Islet of Langerhans (tissue), 1 donor: ENCODE measurements around the gene ARID4B.
A peak's percentile ranks its signal among the peaks of the same experiment; 100 is the strongest.
"Not testable (repeated sequence)": the region's sequence is repeated elsewhere in the genome, so short reads cannot be mapped to it uniquely, and the experiment has no call there.

Source experiments
- FAIRE-seq: peaks from one replicate; lab custom pipeline; 2011; peaks lifted over from hg19 to GRCh38; lab: Jason Lieb, UNC

The ARID4B gene

DNA sequence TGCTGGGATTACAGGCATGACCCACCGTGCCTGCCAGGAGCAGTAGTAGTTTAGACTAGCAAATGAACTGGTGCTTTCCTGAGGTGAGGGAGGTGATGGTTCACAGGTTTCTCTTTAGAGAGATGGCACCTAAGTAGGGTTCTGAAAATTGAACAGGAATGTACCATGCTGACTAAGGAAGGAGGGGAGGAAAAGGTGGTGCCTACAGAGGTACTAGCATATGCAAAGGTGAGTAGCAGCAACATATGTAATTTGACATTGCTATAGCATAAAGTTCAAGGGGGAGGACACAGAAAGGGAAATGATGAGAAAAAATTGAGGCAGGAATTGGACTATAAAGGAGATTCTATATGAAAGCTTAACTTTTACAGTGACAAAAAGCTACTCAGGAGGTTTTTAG lies 101.0 kb downstream of the ARID4B start:
- no peak for FAIRE-seq

- FAIRE-seq, result no peak
Measured at GRCh38 chr1:235225299-235225698, 102.7 kb downstream of the ARID4B start.

GRCh38 chr1:235221653-235222375 lies 106.2 kb downstream of the ARID4B start:
- peak; percentile 92 for FAIRE-seq

GRCh38 chr1:235215453-235215852 lies 112.5 kb downstream of the ARID4B start:
- FAIRE-seq, result no peak

DNA sequence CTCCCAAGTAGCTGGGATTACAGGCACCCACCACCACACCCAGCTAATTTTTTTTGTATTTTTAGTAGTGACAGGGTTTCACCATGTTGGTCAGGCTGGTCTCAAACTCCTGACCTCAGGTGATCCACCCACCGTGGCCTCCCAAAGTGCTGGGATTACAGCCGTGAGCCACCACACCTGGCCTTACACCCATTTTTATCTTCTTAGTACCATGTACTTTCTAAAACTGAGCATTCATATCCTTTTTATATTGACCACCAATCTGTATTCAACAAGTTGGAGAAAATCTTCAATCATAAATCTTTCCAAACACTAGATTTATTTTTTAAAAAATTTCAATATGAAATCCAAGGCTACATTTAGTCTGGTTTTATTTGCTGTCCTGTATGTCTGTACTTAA lies 113.0 kb downstream of the ARID4B start:
- FAIRE-seq, result not testable (repeated sequence)

GRCh38 chr1:235213752-235214151 lies 114.2 kb downstream of the ARID4B start:
- no peak for FAIRE-seq

DNA sequence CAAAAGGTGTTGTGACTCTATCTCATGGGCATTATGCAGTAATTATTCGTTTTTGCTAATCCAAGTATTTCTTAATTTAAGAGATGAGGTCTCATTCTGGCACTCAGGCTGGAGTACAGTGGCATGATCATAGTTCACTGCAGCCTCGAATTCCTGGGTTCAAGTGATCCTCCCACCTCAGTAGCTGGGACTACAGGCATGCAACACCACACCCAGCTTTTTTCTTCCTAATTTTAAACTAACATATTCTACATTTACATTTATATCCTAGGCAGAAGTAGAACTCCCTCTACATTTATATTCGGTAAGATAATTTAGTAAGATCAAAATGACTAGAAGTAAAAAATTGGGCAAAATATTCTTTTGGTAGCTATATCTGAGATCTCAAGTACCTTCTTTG lies 116.5 kb downstream of the ARID4B start:
- FAIRE-seq, result no peak

DNA sequence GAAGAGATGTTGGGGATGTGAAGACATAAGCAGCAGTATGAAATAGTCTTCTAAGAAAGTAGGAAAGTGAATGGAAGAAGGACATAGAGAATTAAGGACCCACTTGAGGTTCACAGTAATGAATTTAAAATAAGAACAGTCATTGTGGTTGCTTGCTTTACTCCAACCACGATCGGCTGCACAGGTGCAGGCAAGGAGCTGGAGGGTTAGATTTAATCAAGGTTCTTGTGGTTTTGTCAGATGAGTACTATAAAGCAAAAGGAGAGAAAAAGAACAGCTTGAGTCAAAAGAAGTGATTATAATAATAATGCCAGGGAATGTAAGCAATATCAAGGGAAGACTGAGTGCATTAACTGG lies 120.8 kb downstream of the ARID4B start:
- FAIRE-seq, result no peak

DNA sequence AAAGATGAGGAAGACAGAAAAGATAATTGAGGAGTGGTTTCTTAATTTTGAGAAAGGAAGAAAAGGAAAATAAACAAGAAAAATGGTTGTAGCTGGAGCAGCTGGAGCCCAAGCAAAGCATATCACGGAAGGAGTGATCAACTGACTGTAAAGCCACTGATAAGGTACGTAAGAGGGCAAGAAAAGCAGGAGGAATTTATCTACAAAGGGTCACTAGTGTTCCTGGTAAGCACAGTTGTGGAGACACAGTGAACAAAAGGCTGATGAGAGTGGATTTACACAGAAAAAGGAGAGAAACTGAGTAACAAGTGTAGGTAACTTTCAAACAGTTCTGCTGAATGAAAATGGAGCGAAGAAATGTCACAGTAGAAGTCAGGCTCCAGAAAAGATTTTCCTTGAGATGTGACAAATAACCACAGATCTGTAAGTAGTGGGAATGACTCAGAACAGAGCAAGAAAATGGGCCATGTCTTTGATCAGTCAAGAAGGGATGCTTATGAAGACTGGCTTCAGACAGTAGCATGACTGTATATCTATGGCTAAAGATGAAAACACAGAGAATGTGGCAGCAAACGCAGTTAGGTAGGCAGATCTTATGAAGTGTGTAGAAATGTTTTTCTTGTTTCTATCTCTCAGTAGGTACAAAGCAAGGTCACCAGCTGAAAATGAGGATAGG lies 121.3 kb downstream of the ARID4B start:
- no peak for FAIRE-seq

- FAIRE-seq, result no peak
Measured at GRCh38 chr1:235205687-235206086, 122.3 kb downstream of the ARID4B start.

DNA sequence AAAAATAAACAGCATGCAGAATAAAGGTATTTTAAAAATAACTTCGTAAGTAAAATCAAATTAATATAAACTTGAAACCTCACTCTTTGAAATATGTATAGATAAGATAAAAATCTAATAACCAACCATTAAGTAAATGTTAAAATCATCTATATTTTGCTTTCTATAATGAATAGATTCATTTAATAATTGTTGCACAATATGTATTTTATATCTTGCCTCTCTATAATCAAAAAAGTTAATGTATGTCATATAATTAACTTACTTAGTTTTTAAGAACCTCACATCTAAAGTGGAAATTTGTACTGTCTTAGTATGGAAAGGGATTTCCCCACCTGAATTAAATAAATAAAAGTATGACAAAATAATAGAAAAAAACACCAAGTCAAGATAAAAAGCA lies 124.6 kb downstream of the ARID4B start:
- FAIRE-seq, result peak; percentile 73

DNA sequence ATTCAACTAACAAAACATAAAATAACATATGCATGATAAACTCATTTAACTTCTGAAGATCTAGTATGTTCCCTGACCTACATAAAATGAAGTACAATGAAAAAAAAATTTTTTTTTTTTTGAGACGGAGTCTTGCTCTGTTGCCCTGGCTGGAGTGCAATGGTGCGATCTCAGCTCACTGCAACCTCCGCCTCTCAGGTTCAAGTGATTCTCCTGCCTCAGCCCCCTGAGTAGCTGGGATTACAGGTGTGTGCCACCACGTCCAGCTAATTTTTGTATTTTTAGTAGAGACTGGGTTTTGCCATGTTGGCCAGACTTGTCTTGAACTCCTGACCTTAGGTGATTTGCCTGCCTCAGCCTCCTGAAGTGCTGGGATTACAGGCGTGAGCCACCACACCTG lies 125.5 kb downstream of the ARID4B start:
- FAIRE-seq, result not testable (repeated sequence)

DNA sequence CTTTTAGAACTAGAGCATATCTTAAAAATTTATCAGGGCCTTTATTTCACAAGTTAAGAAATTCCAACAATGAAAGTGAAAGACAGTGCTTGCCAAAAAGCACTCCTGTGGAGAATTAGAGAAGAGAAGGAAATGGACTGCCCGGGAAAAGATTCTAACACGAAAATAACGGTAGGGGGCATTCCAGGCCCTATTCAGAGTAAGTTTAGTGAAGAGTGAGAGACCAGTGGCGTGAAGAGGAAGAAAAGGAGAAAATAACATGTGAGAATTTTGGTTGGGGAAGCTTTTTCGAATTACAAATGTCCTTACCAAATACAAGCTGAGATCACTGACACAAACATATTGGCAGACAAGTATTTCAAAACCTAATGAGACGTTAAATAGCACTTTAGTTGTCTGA lies 128.5 kb downstream of the ARID4B start:
- peak; percentile 17 for FAIRE-seq

- FAIRE-seq, result no peak
Measured at GRCh38 chr1:235190431-235190830, 137.5 kb downstream of the ARID4B start.

- no peak for FAIRE-seq
Measured at GRCh38 chr1:235187316-235187715, 140.7 kb downstream of the ARID4B start.

DNA sequence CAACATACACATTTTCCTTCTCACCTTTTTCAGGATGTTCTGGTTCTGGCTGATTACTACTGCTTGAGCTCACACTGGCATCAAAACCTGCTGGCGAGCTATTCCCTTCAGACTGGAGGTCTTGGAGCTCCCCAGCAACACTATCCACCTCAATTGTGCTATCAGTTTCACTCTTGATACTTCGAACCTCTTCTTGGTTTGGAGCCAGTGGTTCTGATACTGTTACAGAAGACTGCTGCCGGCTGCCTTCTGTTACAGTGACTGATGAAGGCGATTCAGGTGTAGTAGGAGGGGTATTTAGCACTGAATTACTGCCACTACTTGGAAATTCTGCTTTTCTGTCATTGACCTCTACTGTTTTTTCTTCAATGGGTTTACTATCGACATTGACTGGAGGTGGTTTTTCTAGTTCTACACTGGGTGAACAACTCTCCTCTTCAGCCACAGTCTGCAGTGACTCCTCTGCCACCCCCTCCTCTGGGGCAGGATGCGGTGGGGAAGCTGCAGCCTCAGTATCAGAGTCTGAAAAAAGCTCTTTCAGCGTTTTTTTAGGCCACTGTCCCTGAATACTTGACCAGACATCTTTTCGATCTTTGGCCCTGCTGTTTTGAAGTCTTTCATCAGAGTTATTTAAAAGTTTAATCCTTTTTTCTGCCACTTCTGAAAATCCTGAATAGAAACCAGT lies 146.3 kb downstream of the ARID4B start:
- no peak for FAIRE-seq

- FAIRE-seq, result no peak
Measured at GRCh38 chr1:235180916-235181460, 147.0 kb downstream of the ARID4B start.

- no peak for FAIRE-seq
Measured at GRCh38 chr1:235176486-235176885, 151.5 kb downstream of the ARID4B start.

- no peak for FAIRE-seq
Measured at GRCh38 chr1:235169986-235170385, 158.0 kb downstream of the ARID4B start.

DNA sequence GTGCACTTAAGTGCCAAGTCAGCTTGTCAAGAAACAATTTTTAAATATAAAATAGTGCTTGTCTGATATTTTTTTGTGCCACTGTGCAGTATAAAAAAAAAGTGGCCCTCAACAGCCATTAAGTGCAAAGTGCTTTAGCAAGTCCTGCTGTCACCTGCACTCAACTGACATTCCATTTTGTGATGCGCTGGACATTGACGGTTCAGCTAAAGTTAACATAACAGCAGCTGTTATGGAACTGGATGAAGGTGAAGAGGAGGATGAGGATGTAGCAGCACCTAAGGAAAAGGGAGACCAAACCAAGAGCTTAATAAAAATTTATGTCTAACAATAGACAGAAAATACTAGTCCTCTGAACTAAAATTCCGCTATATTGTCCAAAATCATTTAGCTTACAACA lies 159.6 kb downstream of the ARID4B start:
- FAIRE-seq, result no peak

GRCh38 chr1:235161685-235162327 lies 166.2 kb downstream of the ARID4B start:
- no peak for FAIRE-seq

DNA sequence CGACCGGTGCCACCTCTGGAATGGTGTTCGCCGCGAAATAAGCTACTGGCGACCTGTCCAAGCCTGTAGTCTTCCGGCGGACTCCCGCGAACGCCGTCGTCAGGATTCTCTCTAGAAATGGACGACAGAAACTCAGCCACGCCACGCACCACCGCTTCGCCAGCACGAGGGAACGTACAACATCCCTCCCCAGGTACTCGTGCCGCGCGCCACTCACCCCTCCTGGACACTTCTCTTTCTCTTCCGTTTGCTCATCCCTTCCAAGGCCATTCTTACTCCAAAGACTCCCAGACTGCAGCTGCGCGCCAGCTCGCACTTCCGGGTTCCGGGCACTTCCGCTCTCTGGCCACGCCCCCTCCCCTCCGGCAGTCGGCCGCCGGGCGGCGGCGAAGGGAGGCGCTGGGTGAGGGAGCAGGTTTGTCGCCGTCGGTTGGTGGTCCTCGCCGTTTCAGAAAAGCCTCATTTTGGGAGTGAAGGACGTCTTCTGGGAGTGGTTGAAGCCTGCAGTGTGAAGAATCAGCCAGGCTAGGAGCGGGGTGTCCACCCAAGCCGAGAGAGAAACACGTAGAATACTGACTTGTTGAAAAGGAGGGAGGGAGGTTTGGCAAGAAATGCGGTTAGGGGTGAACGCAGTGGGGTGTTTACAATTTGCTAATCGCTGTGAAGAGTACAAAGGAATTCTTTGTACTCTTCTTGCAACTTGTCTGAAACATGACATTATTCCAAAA lies 166.9 kb downstream of the ARID4B start, which contains the start of gene RBM34:
RBM34 (minus strand) TSS at position 294 of the 728 bp plus-strand sequence; CDS start at position 270, 24 bp downstream.
- no peak for FAIRE-seq
